Inflammatory macrophage treated with lipopolysaccharide for 4 hours (primary cell): ENCODE data around the gene ERC2.

ENCODE experiments used
- DNase-seq: peaks from one replicate; pipeline ENCODE4 v3.0.0-alpha.2; 2020

Gene ERC2

GRCh38 chr3:55655544-55655943 lies 812.7 kb downstream of the ERC2 start:
- DNase-seq: no peak

- DNase-seq: no peak
Observed at GRCh38 chr3:55654123-55654760, 814.0 kb downstream of the ERC2 start.

- no peak for DNase-seq
Observed at GRCh38 chr3:55651011-55651410, 817.3 kb downstream of the ERC2 start.

- no peak for DNase-seq
Observed at GRCh38 chr3:55650011-55650410, 818.3 kb downstream of the ERC2 start.

GRCh38 chr3:55649554-55649953 lies 818.7 kb downstream of the ERC2 start:
- no peak for DNase-seq

GRCh38 chr3:55648591-55649318 lies 819.5 kb downstream of the ERC2 start:
- no peak for DNase-seq

- no peak for DNase-seq
Observed at GRCh38 chr3:55647670-55648069, 820.6 kb downstream of the ERC2 start.

- no peak for DNase-seq
Observed at GRCh38 chr3:55647063-55647462, 821.2 kb downstream of the ERC2 start.

GRCh38 chr3:55646121-55646520 lies 822.1 kb downstream of the ERC2 start:
- no peak for DNase-seq

- DNase-seq: no peak
Observed at GRCh38 chr3:55645422-55645821, 822.8 kb downstream of the ERC2 start.

- DNase-seq: no peak
Observed at GRCh38 chr3:55643283-55643682, 825.0 kb downstream of the ERC2 start.

GRCh38 chr3:55641964-55642363 lies 826.3 kb downstream of the ERC2 start:
- DNase-seq: no peak

GRCh38 chr3:55639896-55640765 lies 828.1 kb downstream of the ERC2 start:
- DNase-seq: peak; percentile 57

- no peak for DNase-seq
Observed at GRCh38 chr3:55639143-55639542, 829.1 kb downstream of the ERC2 start.

GRCh38 chr3:55637906-55638638 lies 830.2 kb downstream of the ERC2 start:
- DNase-seq: no peak

GRCh38 chr3:55636300-55637195 lies 831.7 kb downstream of the ERC2 start:
- DNase-seq: no peak

- DNase-seq: no peak
Observed at GRCh38 chr3:55634345-55634744, 833.9 kb downstream of the ERC2 start.

GRCh38 chr3:55633333-55633732 lies 834.9 kb downstream of the ERC2 start:
- no peak for DNase-seq

- no peak for DNase-seq
Observed at GRCh38 chr3:55631766-55632331, 836.4 kb downstream of the ERC2 start.

- no peak for DNase-seq
Observed at GRCh38 chr3:55630921-55631299, 837.4 kb downstream of the ERC2 start.

- no peak for DNase-seq
Observed at GRCh38 chr3:55630280-55630920, 837.9 kb downstream of the ERC2 start.
